Endodermal cell (in vitro differentiated cells): ENCODE data around the gene SLC22A3. TPM values are rescaled to one million over a fixed set of nuclear protein-coding genes. Genes with fewer than 3 reads are reported as not detected.

Experiments used
- DNase-seq: peaks from one replicate; pipeline ENCODE4 v3.0.0-alpha.2; 2017
- H3K27ac ChIP-seq: 2 replicates; pipeline ENCODE4 v1.5.1; 2013; ENCODE audit warnings: mild to moderate bottlenecking, low read depth, low read length, moderate library complexity
- H3K27me3 ChIP-seq: 2 replicates; pipeline ENCODE4 v1.6.1; 2013; ENCODE audit warnings: mild to moderate bottlenecking, low read length, moderate library complexity; ENCODE audit not compliant: insufficient read depth, control insufficient read depth, poor library complexity, severe bottlenecking
- H3K36me3 ChIP-seq: 2 replicates; pipeline ENCODE4 v1.7.0; 2013; ENCODE audit warnings: mild to moderate bottlenecking, low read length, moderate library complexity; ENCODE audit not compliant: control insufficient read depth, insufficient read depth
- H3K4me1 ChIP-seq: one replicate; pipeline ENCODE4 v1.7.0; 2013; ENCODE audit warnings: low read length; ENCODE audit not compliant: control insufficient read depth, insufficient read depth
- H3K4me3 ChIP-seq: 2 replicates; pipeline ENCODE4 v1.5.1; 2013; ENCODE audit warnings: mild to moderate bottlenecking, low read length, moderate library complexity
- H3K9ac ChIP-seq: 2 replicates; pipeline ENCODE4 v1.6.1; 2013; ENCODE audit warnings: mild to moderate bottlenecking, low read length, moderate library complexity; ENCODE audit not compliant: poor library complexity, severe bottlenecking; ENCODE audit errors: extremely low read depth
- H3K9me3 ChIP-seq: 2 replicates; pipeline ENCODE4 v1.6.1; 2013; ENCODE audit warnings: mild to moderate bottlenecking, low read length, moderate library complexity; ENCODE audit not compliant: control insufficient read depth
- H3K27ac Mint-ChIP-seq: 2 replicates; pipeline ENCODE4 v1.8.0; 2020; ENCODE audit warnings: mixed read lengths
- H3K27me3 Mint-ChIP-seq: 2 replicates; pipeline ENCODE4 v1.8.0; 2021; ENCODE audit warnings: mild to moderate bottlenecking, mixed read lengths; ENCODE audit not compliant: insufficient read depth
- H3K36me3 Mint-ChIP-seq: 2 replicates; pipeline ENCODE4 v1.8.0; 2020; ENCODE audit warnings: low read depth, mixed read lengths
- H3K4me1 Mint-ChIP-seq: 2 replicates; pipeline ENCODE4 v1.8.0; 2020; ENCODE audit warnings: mixed read lengths
- H3K4me3 Mint-ChIP-seq: 2 replicates; pipeline ENCODE4 v1.8.0; 2020; ENCODE audit warnings: mild to moderate bottlenecking, moderate library complexity, mixed read lengths
- H3K9me3 Mint-ChIP-seq: 2 replicates; pipeline ENCODE4 v1.8.0; 2020; ENCODE audit warnings: mild to moderate bottlenecking, mixed read lengths
- CTCF ChIP-seq: fragments of 200-600 bp; sonication (generic); conservative IDR thresholded peaks from 2 replicates; pipeline ENCODE4 v1.5.0; 2021; ENCODE audit warnings: antibody characterized with exemption, mild to moderate bottlenecking
- WGBS, 2 experiments: methylation state at CpG; one replicate each; pipeline versions ENCODE4 v1.1.5 to v1.1.7; 2013; ENCODE audit warnings: missing lambda C conversion rate in 2 of 2, mixed read lengths in 1 of 2; ENCODE audit not compliant: insufficient coverage in 1 of 2, insufficient read length in 1 of 2; 5-methylcytosine and 5-hydroxymethylcytosine counted together
- total RNA-seq, 2 donors: library from RNA; stranded (reverse); fragmentation: NEBNext Ultra II Directional in 1 of 2; extraction: Animal tissue kit (Norgen Biotek cat#: 25700) in 1 of 2; gene quantifications; 2 replicates in 1 of 2; 3 replicates in 1 of 2; pipeline ENCODE4 v1.2.1, GENCODE V29; 2021

SLC22A3 gene
- total RNA-seq, 2 donors from 2014 or later: 3.1 to 7.4 TPM

DNA sequence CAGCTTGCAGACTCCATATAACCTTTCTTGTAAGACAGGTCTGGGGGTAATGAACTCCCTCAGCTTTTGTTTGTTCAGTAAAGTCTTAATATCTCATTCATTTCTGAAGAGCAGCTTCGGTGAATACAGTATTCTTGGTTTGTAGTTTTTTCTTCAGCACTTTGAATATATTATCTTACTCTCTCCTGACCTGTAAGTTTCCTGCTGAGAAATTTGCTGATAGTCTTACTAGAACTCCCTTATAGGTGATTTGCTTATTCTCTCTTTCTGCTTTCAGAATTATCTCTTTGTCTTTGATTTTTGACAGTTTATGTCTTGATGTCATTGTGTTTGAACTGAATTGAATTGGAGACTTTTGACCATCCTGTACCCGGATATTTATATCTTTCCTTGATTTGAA is 35.3 kb upstream of the SLC22A3 start:
- no peaks in the 10 kb centered on the region for H3K36me3 Mint-ChIP-seq
- TF ChIP-seq CTCF: no peak
- H3K27ac Mint-ChIP-seq: no peak overlapping the region
- H3K36me3 ChIP-seq: no peaks in the 10 kb centered on the region
- H3K4me1 Mint-ChIP-seq: no peaks in the 10 kb centered on the region
- no peaks in the 10 kb centered on the region for H3K4me1 ChIP-seq
- peaks cover 45% of the 10 kb centered on the region for H3K9me3 ChIP-seq
- no peak overlapping the region for H3K4me3 ChIP-seq
- H3K4me3 Mint-ChIP-seq: no peak overlapping the region
- 80 to 100% methylated on average over 1 to 2 of the region's 2 CpGs for WGBS, 2 experiments
- no peak overlapping the region for H3K27ac ChIP-seq
- H3K27me3 ChIP-seq: no peaks in the 10 kb centered on the region
- DNase-seq: no peak
- peaks cover 54% of the 10 kb centered on the region for H3K9me3 Mint-ChIP-seq
- no peak overlapping the region for H3K9ac ChIP-seq
- no peaks in the 10 kb centered on the region for H3K27me3 Mint-ChIP-seq

DNA sequence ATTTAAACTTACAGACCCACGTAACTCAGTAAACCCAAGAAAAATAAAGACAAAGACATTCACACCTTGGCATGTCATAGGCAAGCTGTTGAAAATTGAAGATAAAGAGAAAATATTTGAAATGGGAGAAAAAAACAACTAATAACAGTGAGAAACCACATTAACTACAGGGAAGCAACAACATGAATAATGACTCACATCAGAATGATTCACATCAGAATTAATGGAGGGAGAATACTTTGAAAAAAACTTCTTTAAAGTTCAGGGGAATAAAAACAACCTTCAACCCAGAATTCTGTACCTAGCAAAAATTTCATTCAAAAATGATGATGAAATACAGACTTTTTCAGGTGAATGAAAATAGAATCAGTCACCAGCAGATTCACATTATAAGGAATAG is 32.9 kb upstream of the SLC22A3 start:
- DNase-seq: no peak
- H3K36me3 ChIP-seq: no peaks in the 10 kb centered on the region
- no peak overlapping the region for H3K27ac ChIP-seq
- H3K4me3 ChIP-seq: no peak overlapping the region
- Mint-ChIP-seq H3K27ac (no peak overlapping the region), H3K4me3 (no peak overlapping the region), H3K27me3 (no peaks in the 10 kb centered on the region), H3K36me3 (no peaks in the 10 kb centered on the region), H3K4me1 (no peaks in the 10 kb centered on the region), H3K9me3 (peaks cover 37% of the 10 kb centered on the region)
- H3K27me3 ChIP-seq: no peaks in the 10 kb centered on the region
- WGBS, 2 experiments: no CpG with 5 or more reads among the region's 1 CpG
- no peaks in the 10 kb centered on the region for H3K4me1 ChIP-seq
- TF ChIP-seq CTCF: no peak
- peaks cover 31% of the 10 kb centered on the region for H3K9me3 ChIP-seq
- no peak overlapping the region for H3K9ac ChIP-seq

GRCh38 chr6:160316261-160316660 is 31.9 kb upstream of the SLC22A3 start:
- Mint-ChIP-seq H3K27ac (no peak overlapping the region), H3K4me1 (no peaks in the 10 kb centered on the region), H3K4me3 (no peak overlapping the region), H3K27me3 (no peaks in the 10 kb centered on the region), H3K36me3 (no peaks in the 10 kb centered on the region), H3K9me3 (peaks cover 31% of the 10 kb centered on the region)
- Histone ChIP-seq H3K27ac (no peak overlapping the region), H3K9me3 (peaks cover 31% of the 10 kb centered on the region), H3K27me3 (no peaks in the 10 kb centered on the region), H3K9ac (no peak overlapping the region), H3K4me1 (no peaks in the 10 kb centered on the region), H3K4me3 (no peak overlapping the region), H3K36me3 (no peaks in the 10 kb centered on the region)
- no peak for TF ChIP-seq CTCF
- DNase-seq: no peak
